GM18526 (cell line): Measurements from ENCODE around the gene GRIK4.

Experiments used
- POLR2A ChIP-seq: IDR thresholded peaks from 3 replicates; pipeline ENCODE4 v1.6.1; 2011; ENCODE audit not compliant: insufficient read length; ENCODE audit errors: extremely low read depth

Gene GRIK4

DNA sequence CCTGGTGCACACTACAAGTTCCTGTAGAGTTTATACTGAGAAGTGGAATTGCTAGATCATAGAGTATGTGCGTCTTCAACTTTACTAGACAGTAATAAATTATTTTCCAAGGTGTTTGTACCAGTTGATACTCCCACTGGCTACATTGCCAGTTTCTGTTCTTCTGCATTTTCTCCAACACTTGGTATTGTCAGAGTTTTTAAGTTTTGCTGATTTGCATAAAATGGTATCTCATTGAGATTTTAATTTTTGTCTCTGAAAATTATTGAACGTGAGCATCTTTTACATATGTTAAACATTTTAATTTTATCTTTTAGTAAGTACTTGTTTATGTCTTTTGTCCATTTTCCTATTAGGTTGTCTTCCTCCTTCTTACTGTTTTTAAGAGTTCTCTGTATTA lies 519.6 kb downstream of the GRIK4 start:
- no peak for TF ChIP-seq POLR2A

DNA sequence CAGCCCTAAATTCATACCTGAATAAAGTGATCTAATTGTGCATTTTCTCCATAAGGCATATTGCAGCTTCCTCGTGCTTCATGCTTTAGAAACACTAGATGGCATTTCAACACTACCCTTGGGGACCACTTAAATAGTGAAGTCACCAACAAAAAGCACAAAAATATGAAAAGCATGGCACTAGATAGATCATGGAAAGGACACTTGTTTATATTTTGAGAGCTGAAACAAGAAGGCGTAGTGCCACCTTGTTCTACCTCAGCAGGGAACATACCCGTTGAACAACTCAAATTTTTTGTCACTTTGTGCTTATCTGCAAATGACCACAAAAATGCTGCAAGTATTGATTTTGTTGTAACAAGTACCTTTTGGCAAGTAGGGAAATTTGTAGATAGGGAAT lies 521.0 kb downstream of the GRIK4 start:
- no peak for TF ChIP-seq POLR2A

DNA sequence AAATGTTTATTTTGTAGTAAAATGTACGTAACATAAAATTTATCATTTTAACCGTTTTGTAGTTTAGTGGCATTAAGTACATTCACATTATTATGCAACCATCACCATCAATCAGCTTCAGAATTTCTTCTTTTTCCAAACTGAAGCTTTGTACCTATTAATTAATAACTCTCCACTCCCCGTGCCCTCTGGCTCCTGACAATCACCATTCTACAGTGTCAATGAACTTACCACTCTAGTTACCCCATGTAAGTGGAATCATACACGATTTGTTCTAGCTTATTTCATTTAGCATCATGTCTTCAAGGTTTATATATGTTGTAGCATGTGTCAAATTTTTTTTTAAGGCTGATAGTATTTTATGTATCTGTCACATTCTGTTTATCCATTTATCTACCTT lies 522.1 kb downstream of the GRIK4 start:
- no peak for TF ChIP-seq POLR2A

DNA sequence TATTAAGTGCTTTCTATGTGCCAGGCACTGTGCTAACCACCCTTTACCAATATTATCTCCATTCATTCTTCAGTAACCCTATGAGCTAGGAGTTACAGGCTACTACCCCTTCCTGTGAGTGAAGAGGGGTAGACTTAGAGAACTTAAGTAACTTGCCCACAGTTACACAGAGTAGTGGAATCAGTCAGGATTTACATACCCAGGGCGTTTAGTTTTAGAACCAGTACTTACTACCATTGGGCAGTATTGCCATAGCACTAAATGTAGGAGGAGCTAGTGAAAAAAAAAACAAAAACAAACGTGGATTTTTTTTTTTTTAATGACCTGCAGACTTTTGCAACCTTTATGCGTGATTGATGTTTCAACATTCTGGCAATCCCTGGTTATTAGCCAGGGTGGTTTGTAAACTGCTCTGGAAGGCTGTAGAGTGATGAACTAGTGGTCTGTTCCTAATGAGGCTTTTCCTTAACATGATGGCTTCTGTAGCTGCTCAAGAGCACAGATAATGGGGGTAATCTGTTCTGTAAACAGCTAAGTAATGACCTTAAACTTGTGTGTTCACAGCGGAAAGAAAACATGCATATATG lies 523.7 kb downstream of the GRIK4 start:
- TF ChIP-seq POLR2A: no peak

DNA sequence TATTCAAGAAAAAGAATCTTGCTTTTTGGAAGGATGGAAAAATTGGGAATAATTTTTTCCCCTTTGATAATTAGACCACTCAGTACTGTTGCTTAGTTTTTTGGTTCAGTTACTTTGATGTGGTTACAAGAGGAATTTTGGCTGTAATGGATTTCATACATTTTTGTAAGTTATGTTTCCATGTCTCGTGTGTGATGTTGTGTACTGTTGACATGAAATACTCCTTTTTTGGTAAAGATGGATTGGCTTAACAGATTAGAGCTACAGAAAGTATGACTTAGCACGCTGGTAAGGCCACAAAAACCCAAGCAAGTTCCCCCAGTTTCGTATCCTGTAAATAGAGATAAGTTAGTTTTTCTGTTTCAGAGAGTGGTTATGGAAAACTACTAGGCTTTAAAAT lies 524.2 kb downstream of the GRIK4 start:
- TF ChIP-seq POLR2A: no peak

DNA sequence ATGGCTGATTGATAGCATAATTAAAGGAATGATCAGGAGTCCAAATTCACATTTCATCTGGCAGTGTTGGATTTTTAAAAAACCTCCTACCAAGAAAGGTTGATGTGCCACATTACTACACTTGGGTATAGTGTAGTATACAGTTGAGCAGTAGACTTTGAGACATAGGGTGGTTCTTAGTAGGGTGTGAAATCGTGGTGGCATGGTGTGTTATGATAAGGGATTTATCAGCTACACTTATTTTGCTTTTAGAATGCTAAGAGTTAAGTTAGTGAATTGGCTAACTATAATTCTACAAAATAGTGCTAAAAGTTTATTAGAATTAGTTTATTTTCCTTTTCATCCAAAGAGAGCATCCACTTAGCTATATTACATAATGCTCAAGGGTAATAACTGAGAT lies 525.5 kb downstream of the GRIK4 start:
- TF ChIP-seq POLR2A: no peak
